PC-9 (cell line): ENCODE data around the gene PHF20.

Experiments used
- CTCF ChIP-seq: fragments of 200-600 bp; sonication (generic); conservative IDR thresholded peaks from 2 replicates; pipeline ENCODE4 v1.6.1; 2017; ENCODE audit warnings: mixed run types, antibody characterized with exemption, mild to moderate bottlenecking, moderate library complexity
- EZH2 ChIP-seq: fragments of 200-600 bp; sonication (generic); IDR thresholded peaks from 2 replicates; pipeline ENCODE4 v1.8.0; 2017; ENCODE audit warnings: antibody characterized with exemption, low read depth

- TF ChIP-seq CTCF (no peak), EZH2 (no peak)
Observed at GRCh38 chr20:35950093-35950492, 178.3 kb downstream of the PHF20 start.
